Right lung (tissue), 5 donors: ENCODE measurements around the gene CELA2B. TPM values are rescaled to one million over a fixed set of nuclear protein-coding genes. Genes with fewer than 3 reads are reported as not detected.
"Not testable (repeated sequence)": the region's sequence is repeated elsewhere in the genome, so short reads cannot be mapped to it uniquely, and the experiment has no call there.

Experiments
- DNase-seq, 2 donors: peaks; one replicate each; pipeline ENCODE4 v3.0.0-alpha.2; 2013
- polyA plus RNA-seq, 5 donors: library from polyadenylated mRNA; unstranded; fragments of 120-200 nt; gene quantifications; one replicate each; pipeline versions ENCODE4 v1.2.1 to v1.2.3, GENCODE V29; 2013; ENCODE audit warnings: inconsistent platforms in 1 of 5, low replicate concordance in 1 of 5; ENCODE audit not compliant: insufficient read length in 5 of 5, insufficient read depth in 1 of 5

Gene CELA2B
- polyA plus RNA-seq, 5 donors = 0.31 to 1.00 (median 0.77) TPM

DNA sequence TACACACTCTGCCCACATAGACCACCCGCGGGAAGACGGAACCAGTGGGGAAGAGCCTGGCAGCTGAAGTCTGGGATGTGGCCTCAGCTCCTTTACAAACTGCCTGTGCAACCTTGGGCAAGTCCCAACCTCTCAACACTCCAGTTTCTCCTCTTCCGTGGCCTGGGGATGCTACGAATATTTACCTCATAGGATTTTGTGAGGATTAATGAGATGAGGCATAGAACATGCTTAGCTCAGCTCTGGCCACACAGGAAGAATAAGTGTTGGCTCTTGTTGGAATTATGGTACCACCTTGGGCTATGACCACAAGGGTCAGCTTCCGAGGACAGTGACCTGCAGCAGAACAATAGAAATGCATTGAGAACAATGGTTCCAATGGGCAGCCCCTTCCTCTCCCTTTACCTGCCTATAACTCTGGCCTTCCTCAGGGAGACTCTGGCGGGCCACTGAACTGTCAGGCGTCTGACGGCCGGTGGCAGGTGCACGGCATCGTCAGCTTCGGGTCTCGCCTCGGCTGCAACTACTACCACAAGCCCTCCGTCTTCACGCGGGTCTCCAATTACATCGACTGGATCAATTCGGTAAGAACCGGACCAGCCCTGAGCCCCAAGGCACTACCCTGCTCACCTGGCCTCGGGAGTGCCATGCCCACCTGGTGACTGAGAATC is 8.8 kb upstream of the CELA2B start:
- DNase-seq = not testable (repeated sequence)

GRCh38 chr1:15468145-15468544 is 7.8 kb upstream of the CELA2B start:
- no peak for DNase-seq

GRCh38 chr1:15469361-15469760 is 6.5 kb upstream of the CELA2B start:
- no peak for DNase-seq

DNA sequence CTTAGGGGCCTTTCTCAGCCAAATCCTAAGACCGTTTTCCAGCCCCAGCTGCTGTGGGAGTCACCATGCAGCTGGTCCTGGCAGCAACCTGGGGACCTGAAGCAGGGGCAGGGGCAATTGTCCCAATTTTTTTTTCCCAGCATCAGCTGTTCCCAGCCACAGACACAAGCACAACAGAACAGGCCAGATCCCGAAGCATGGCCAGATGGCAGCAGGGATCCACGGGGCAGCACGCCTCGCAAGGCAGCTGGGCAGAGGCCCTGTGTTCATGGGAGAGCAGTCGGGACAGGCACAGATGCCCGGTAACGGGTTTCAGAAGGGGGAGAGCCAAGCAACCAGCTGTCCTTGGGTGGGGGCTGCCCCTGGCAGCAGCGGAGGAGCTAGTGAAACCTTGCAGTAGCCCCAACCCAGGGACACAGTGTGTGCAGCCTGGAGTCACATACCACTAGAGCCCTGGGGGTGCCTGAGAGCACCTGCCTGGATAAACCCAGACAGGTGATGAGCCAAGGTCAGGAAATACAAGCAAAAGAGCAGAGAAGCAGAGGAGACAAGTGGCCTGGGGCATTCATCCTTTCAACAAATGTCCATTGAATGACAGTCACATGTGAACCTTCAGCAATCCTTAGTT is 6.0 kb upstream of the CELA2B start:
- not testable (repeated sequence) for DNase-seq

DNA sequence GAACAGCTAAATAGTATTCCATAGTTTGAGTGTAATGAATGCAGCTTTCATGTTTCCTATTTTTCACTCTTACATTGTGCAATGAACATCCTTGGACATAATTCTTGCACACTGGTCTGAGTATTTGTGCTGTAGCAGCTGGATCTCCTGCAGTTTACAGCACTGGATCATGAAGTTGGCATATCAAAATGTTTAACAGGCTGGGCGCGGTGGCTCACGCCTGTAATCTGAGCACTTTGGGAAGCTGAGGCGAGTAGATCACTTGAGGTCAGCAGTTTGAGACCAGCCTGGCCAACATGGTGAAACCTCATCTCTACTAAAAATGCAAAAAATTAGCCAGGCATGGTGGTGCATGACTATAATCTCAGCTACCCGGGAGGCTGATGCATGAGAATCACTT is 4.8 kb upstream of the CELA2B start:
- DNase-seq = not testable (repeated sequence)

DNA sequence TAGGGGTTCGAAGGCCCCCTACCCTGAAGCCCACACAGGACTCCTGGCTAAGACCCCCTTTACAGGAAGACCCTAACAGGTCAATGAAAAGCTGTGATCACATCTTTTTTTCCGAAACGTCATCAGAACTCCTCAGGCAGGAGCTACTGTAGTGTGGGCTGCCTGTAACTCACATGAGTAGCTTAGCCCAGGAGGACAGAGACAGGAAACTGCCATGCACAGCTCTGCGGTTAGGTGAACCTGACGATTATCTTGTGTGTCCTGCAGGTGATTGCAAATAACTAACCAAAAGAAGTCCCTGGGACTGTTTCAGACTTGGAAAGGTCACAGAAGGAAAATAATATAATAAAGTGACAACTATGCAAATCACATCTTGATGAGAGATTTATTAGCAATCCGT is 4.2 kb upstream of the CELA2B start:
- DNase-seq = not testable (repeated sequence)

DNA sequence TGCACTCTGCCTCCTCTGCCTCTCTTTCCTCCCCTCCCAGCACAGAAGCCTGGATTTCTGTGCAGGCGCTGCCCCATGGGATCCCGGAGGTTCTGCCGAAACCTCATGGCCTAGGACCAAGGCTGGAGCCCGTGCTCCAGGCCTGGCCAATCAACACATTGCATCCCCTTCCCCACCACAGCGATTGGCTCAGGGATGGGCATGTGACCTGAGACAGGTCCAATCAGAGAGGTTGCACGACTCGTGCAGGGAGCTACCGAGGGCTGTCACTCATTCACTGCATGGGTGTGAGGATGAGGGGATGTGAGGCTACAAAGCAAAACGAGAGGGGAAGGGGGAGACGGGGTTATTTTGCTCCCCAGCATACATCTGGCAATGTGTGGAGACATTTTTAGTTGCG is 3.3 kb upstream of the CELA2B start:
- no peak for DNase-seq

DNA sequence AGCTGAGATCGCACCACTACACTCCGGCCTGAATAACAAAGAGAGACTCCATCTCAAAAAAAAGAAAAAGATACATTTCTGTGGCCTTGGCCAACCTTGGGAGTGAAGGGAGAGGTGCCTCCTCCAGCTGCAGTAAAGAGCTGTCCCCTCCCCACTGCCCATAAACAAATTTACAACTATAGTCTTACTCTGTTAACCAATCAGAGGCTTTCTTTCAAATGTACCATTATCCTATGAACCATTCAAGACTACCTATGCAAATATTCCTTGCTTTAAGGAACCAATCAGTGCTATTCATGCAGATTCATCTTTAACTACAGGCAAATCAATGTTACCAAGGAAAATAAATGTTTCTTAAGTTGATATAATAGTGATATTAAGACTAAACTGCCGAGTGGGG is 1.0 kb downstream of the CELA2B start:
- DNase-seq = peak in 1 of 2 donors; percentile 6

DNA sequence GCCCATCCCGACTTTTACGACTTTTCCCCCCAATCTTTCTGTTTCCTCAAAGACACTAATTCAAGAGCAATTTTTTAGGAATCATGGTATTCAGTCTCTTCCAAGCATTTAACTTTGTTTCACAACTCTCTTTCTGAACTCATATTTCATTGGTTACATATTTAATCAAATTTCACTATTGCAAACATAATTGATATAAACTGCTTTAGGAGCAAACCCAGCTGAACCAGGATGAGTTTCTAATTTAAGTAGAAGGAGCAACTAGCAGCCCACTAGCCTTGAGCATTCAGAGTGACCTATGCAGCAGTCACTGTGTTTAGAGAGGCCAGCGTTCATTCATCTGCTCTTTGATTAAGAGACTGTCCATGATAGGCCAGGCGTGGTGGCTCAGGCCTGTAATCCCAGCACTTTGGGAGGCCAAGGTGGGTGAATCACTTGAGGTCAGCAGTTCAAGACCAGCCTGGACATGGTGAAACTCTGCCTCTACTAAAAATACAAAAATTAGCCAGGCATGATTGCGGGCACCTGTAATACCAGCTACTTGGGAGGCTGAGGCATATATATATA is 1.8 kb downstream of the CELA2B start:
- DNase-seq = peak; percentile 71 to 78

GRCh38 chr1:15479654-15480347 is 3.9 kb downstream of the CELA2B start:
- no peak for DNase-seq

DNA sequence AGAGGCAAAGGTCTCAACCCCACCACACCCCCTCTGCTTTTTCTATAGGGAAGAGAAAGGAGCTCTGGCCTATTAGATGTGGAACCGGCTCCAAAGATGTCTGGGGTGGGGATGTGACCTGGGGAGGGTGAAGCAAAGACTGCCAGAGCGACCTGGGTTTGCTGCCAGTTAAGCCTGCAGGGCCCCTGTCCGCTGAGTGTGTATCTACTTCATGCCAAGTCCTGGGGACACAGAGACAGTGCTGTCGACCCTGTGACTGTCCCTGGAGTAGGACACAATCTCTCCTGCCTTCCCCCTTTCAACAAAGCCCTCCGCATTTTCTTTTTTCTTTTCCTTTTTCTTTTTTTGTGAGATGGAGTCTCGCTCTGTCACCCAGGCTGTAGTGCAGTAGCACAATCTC is 6.6 kb downstream of the CELA2B start:
- not testable (repeated sequence) for DNase-seq

GRCh38 chr1:15482983-15483543 is 7.2 kb downstream of the CELA2B start:
- not testable (repeated sequence) for DNase-seq

- no peak for DNase-seq
Observed at GRCh38 chr1:15483971-15484370, 8.1 kb downstream of the CELA2B start.

GRCh38 chr1:15484443-15484842 is 8.5 kb downstream of the CELA2B start:
- not testable (repeated sequence) for DNase-seq

DNA sequence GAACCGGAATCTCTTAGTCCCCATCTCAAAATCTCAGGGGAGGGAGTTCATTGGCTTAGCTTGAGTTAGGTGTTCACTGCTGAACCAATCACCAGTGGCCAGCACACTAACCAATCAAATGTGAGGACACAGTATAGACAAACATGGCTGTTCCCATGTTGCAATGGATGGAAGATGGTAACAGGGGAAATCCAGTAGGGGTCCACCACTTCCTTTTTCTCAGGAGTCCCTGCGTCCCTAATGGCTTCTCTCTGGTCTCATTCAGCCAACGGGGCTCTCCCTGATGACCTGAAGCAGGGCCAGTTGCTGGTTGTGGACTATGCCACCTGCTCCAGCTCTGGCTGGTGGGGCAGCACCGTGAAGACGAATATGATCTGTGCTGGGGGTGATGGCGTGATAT is 9.7 kb downstream of the CELA2B start:
- no peak for DNase-seq

DNA sequence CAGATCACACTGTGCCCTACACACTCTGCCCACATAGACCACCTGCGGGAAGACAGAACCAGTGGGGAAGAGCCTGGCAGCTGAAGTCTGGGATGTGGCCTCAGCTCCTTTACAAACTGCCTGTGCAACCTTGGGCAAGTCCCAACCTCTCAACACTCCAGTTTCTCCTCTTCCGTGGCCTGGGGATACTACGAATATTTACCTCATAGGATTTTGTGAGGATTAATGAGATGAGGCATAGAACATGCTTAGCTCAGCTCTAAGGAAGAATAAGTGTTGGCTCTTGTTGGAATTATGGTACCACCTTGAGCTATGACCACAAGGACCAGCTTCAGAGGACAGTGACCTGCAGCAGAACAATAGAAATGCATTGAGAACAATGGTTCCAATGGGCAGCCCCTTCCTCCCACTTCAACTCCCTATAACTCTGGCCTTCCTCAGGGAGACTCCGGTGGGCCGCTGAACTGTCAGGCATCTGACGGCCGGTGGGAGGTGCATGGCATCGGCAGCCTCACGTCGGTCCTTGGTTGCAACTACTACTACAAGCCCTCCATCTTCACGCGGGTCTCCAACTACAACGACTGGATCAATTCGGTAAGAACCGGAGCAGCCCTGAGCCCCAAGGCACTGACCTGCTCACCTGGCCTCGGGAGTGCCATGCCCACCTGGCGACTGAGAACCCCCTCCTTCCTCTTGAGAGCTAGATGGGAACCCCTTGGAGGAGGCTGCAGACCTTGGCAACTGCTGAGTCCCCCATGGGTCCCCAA is 11.1 kb downstream of the CELA2B start:
- DNase-seq = not testable (repeated sequence)

DNA sequence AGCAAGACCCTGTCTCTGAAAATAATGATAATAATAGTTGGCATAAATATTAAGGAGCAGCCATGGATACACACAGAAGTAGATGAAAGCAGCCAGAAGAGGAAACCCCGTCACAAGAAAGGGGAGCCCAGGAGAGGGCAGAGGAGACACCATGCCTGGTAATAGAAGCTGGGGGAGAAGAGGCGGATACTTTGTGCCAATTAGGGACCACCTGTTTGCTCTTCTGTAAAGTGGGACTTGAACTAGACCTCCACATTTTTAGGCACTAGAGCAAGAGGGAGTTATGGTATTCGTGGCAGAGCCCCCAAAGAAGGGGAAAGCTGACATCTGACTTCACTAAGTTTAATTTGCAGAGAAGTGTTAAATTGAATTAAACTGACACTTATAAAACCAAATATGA is 12.5 kb downstream of the CELA2B start:
- DNase-seq = no peak

GRCh38 chr1:15489052-15489736 is 13.3 kb downstream of the CELA2B start:
- DNase-seq = no peak

- DNase-seq = not testable (repeated sequence)
Observed at GRCh38 chr1:15491010-15491409, 15.1 kb downstream of the CELA2B start.

- DNase-seq = no peak
Observed at GRCh38 chr1:15492596-15492995, 16.7 kb downstream of the CELA2B start.

- DNase-seq = no peak
Observed at GRCh38 chr1:15493869-15494390, 18.0 kb downstream of the CELA2B start.
